Measurements from ENCODE around the gene SYNE1. TPM values are rescaled to one million over a fixed set of nuclear protein-coding genes. Genes with fewer than 3 reads are reported as not detected.

The SYNE1 gene
- total RNA-seq, 4 donors from 2014 or later: 111 to 156 (median 124) TPM

DNA sequence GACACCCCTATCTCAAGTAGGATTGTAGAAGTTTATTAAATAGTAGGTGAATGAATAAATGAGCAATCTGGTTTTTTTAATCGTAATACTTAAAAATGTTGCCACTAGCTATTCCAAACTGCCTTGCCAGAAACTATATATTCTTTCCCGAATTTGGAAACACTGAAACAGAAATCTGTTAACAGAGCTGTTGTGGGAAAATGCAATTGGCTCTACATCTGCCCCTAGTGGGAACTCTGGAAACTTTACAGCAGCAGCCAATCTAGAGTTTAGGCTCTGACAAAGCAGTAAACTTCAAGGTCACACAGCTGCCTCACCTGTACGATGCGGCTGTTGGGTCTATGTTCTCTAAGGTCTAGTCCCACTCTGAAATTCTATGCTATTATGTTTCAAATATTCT is 41.7 kb downstream of the SYNE1 start:
- intact Hi-C loops (cut with DNase I; ENCODE audit: low total_unique reads): no loop called here
- WGBS, 2 donors: 59 to 70% methylated on average over 4 of the region's 4 CpGs

DNA sequence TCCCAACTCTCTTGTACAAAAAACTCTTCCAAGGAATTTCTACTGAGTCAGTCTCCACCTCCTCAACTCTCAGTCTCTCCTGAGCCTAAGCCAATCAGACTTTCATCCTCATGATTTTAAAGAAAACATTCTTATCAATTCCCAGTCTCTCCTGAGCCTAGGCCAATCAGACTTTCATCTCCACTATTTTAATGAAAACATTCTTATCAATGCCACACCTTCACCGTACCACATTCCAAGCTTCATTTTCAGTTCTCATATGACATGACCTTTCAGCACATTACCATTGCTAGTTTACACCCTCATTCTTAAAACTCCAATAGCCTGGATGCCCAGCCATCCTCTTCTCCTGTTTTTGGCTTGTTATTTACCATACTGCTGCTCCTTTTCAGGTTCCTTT is 42.5 kb downstream of the SYNE1 start:
- WGBS, 2 donors: 77 to 79% methylated on average over 1 of the region's 1 CpG
- no peak for DNase-seq (ENCODE audit: low spot score in 2 of 2)
- TF ChIP-seq, protein P1, sequence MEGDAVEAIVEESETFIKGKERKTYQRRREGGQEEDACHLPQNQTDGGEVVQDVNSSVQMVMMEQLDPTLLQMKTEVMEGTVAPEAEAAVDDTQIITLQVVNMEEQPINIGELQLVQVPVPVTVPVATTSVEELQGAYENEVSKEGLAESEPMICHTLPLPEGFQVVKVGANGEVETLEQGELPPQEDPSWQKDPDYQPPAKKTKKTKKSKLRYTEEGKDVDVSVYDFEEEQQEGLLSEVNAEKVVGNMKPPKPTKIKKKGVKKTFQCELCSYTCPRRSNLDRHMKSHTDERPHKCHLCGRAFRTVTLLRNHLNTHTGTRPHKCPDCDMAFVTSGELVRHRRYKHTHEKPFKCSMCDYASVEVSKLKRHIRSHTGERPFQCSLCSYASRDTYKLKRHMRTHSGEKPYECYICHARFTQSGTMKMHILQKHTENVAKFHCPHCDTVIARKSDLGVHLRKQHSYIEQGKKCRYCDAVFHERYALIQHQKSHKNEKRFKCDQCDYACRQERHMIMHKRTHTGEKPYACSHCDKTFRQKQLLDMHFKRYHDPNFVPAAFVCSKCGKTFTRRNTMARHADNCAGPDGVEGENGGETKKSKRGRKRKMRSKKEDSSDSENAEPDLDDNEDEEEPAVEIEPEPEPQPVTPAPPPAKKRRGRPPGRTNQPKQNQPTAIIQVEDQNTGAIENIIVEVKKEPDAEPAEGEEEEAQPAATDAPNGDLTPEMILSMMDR (IDR thresholded peaks at IDR 0.05): no peak
- TF ChIP-seq POLR2A (IDR thresholded peaks at IDR 0.05): no peak
- intact Hi-C loops (cut with DNase I; ENCODE audit: low total_unique reads): no loop called here
- H3K4me3 ChIP-seq (ENCODE audit: low read depth, poor library complexity, severe bottlenecking): no peak overlapping the region

More for the DNA sequence above, 41.7 kb downstream of the SYNE1 start:
- no peak overlapping the region for H3K4me3 ChIP-seq (ENCODE audit: low read depth, poor library complexity, severe bottlenecking)
- TF ChIP-seq POLR2A (IDR thresholded peaks at IDR 0.05): no peak
- TF ChIP-seq, protein P1 (IDR thresholded peaks at IDR 0.05): no peak
- no peak for DNase-seq (ENCODE audit: low spot score in 2 of 2)

DNA sequence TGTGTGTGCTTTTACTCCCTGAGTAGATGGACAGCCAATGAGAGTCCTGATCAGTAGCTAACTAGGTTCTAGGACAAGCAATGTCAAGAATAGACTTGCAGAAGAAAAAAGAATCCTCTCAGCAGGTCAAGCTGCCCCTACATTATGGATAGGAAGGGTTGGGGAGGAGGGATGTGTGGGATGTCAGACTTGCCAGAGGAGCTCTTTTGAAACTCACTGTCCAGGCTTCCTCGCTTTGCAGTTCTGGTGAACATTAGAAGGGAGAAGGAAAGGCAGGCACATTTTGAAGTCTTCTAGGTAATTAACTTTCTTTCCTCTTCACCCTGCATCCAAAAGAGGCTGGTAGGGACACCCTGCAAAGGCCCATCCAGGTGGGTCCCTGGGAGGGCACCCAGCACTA is 48.7 kb downstream of the SYNE1 start:
- WGBS, 2 donors: 65 to 92% methylated on average over 1 of the region's 1 CpG
- intact Hi-C loops (cut with DNase I; ENCODE audit: low total_unique reads): no loop called here

GRCh38 chr6:152587473-152587872 is 49.7 kb downstream of the SYNE1 start:
- H3K4me3 ChIP-seq (ENCODE audit: low read depth, poor library complexity, severe bottlenecking): no peak overlapping the region
- no peak for DNase-seq (ENCODE audit: low spot score in 2 of 2)
- TF ChIP-seq POLR2A (IDR thresholded peaks at IDR 0.05): no peak
- TF ChIP-seq, protein P1 (IDR thresholded peaks at IDR 0.05): no peak
- WGBS, 2 donors: 79 to 92% methylated on average over 1 of the region's 1 CpG
- intact Hi-C loops (cut with DNase I; ENCODE audit: low total_unique reads): no loop called here

More for the DNA sequence above, 48.7 kb downstream of the SYNE1 start:
- no peak for DNase-seq (ENCODE audit: low spot score in 2 of 2)
- TF ChIP-seq, protein P1 (IDR thresholded peaks at IDR 0.05): no peak
- TF ChIP-seq POLR2A (IDR thresholded peaks at IDR 0.05): no peak
- no peak overlapping the region for H3K4me3 ChIP-seq (ENCODE audit: low read depth, poor library complexity, severe bottlenecking)

DNA sequence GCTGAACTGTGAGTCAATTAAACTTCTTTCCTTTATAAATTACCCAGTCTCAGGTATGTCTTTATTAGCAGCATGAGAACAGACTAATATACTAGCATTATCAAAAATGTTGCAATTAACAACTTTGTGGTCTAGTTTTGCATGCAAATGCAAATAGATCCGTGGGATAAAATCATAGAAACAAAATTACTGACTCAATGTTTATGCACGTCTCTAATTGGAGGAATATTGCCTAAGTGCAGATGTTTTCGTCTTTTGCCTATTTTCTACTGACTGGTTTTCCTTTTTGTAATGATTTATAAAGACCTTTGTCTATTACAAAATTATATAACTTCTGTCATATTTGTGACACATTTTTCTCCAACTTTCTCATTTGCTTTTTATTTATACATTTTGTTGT is 51.9 kb downstream of the SYNE1 start:
- no peak overlapping the region for H3K4me3 ChIP-seq (ENCODE audit: low read depth, poor library complexity, severe bottlenecking)
- no peak for DNase-seq (ENCODE audit: low spot score in 2 of 2)
- 71 to 74% methylated on average over 3 of the region's 3 CpGs for WGBS, 2 donors
- intact Hi-C loops (cut with DNase I; ENCODE audit: low total_unique reads): no loop called here
- TF ChIP-seq, protein P1 (IDR thresholded peaks at IDR 0.05): no peak
- no peak for TF ChIP-seq POLR2A (IDR thresholded peaks at IDR 0.05)

- no peak overlapping the region for H3K4me3 ChIP-seq (ENCODE audit: low read depth, poor library complexity, severe bottlenecking)
- DNase-seq (ENCODE audit: low spot score in 2 of 2): no peak
- TF ChIP-seq, protein P1 (IDR thresholded peaks at IDR 0.05): no peak
- no peak for TF ChIP-seq POLR2A (IDR thresholded peaks at IDR 0.05)
- WGBS, 2 donors: 59 to 76% methylated on average over 3 of the region's 3 CpGs
- intact Hi-C loops (cut with DNase I; ENCODE audit: low total_unique reads): no loop called here
These were observed 53.3 kb downstream of the SYNE1 start for GRCh38 chr6:152583888-152584287.
